SK-N-SH (cell line): ENCODE data around the gene FSD2. TPM values are rescaled to one million over a fixed set of nuclear protein-coding genes. Genes with fewer than 3 reads are reported as not detected.

ENCODE experiments used
- CTCF ChIA-PET: fragments of 300-600, 350-600 bp; formaldehyde crosslinking; extraction: SDS; loops from one replicate; lab custom pipeline; 2021; lab: Yijun Ruan, JAX
- POLR2A ChIA-PET: fragments of 350-600 bp; sonication (Branson Sonifier 250); formaldehyde crosslinking; extraction: SDS; loops from one replicate; lab custom pipeline; 2020; ENCODE audit warnings: antibody characterized with exemption, inconsistent platforms; lab: Yijun Ruan, JAX
- DNase-seq: peaks from one replicate; pipeline ENCODE4 v3.0.0; 2012
- H2AFZ ChIP-seq: fragments of 200-600 bp; sonication (generic); 2 replicates; pipeline ENCODE4 v1.8.1; 2016; ENCODE audit warnings: antibody characterized with exemption, mild to moderate bottlenecking, low read depth
- H3F3A ChIP-seq: fragments of 200-600 bp; sonication (generic); replicated peaks from 2 replicates; pipeline ENCODE3; 2016; ENCODE audit warnings: antibody characterized with exemption, mild to moderate bottlenecking; ENCODE audit not compliant: insufficient read depth
- H3K27ac ChIP-seq, 2 experiments: fragments of 200-500 bp in 1 of 2; fragments of 200-600 bp in 1 of 2; sonication (Bioruptor generic) in 1 of 2; sonication (generic), shearing (Covaris generic) in 1 of 2; 2 replicates each; pipeline versions ENCODE4 v1.5.1 to v1.6.1; 2014 to 2016; ENCODE audit warnings: low read depth in 2 of 2, inconsistent platforms in 1 of 2, low read length in 1 of 2, mild to moderate bottlenecking in 1 of 2, mixed read lengths in 1 of 2
- H3K27me3 ChIP-seq: fragments of 200-600 bp; sonication (generic), shearing (Covaris generic); 2 replicates; pipeline ENCODE4 v1.6.1; 2016; ENCODE audit warnings: mixed run types; ENCODE audit not compliant: insufficient read depth
- H3K36me3 ChIP-seq, 2 experiments: fragments of 200-500 bp in 1 of 2; fragments of 200-600 bp in 1 of 2; sonication (Bioruptor generic) in 1 of 2; sonication (generic) in 1 of 2; replicated peaks in 1 of 2; 2 replicates each; pipeline versions ENCODE3 to v1.5.1; 2014 to 2016; ENCODE audit warnings: low read length in 1 of 2, mild to moderate bottlenecking in 1 of 2; ENCODE audit not compliant: insufficient read depth in 2 of 2, control insufficient read depth in 1 of 2
- H3K4me1 ChIP-seq, 2 experiments: fragments of 200-500 bp in 1 of 2; fragments of 200-600 bp in 1 of 2; sonication (Bioruptor generic) in 1 of 2; sonication (generic), shearing (Covaris generic) in 1 of 2; 2 replicates each; pipeline versions ENCODE4 v1.5.1 to v1.6.1; 2014 to 2016; ENCODE audit warnings: low read depth in 1 of 2, low read length in 1 of 2, mixed run types in 1 of 2; ENCODE audit not compliant: insufficient read depth in 2 of 2, control insufficient read depth in 1 of 2
- H3K4me2 ChIP-seq: fragments of 200-600 bp; sonication (generic), shearing (Covaris generic); 2 replicates; pipeline ENCODE4 v1.6.1; 2017; ENCODE audit warnings: mixed run types
- H3K4me3 ChIP-seq, 2 experiments: fragments of 200-500 bp in 1 of 2; fragments of 200-600 bp in 1 of 2; sonication (Bioruptor generic) in 1 of 2; sonication (generic), shearing (Covaris generic) in 1 of 2; 2 replicates each; pipeline versions ENCODE4 v1.5.1 to v1.8.1; 2014 to 2016; ENCODE audit warnings: low read depth in 2 of 2, inconsistent platforms in 1 of 2, low read length in 1 of 2, mild to moderate bottlenecking in 1 of 2, mixed read lengths in 1 of 2, moderate library complexity in 1 of 2
- H3K79me2 ChIP-seq: fragments of 200-600 bp; sonication (generic); 2 replicates; pipeline ENCODE4 v1.8.1; 2017; ENCODE audit warnings: mild to moderate bottlenecking; ENCODE audit not compliant: insufficient read depth
- H3K9ac ChIP-seq: fragments of 200-600 bp; sonication (generic); 2 replicates; pipeline ENCODE4 v1.6.1; 2017; ENCODE audit warnings: mixed run types
- H3K9me2 ChIP-seq: fragments of 200-600 bp; sonication (generic); 2 replicates; pipeline ENCODE4 v1.6.1; 2017; ENCODE audit warnings: mixed run types
- H3K9me3 ChIP-seq: fragments of 200-600 bp; sonication (generic); 2 replicates; pipeline ENCODE4 v1.6.1; 2017; ENCODE audit warnings: mixed run types, mild to moderate bottlenecking, moderate library complexity
- H4K20me1 ChIP-seq: fragments of 200-600 bp; sonication (generic); 2 replicates; pipeline ENCODE4 v1.6.1; 2017; ENCODE audit warnings: mild to moderate bottlenecking, mixed run types; ENCODE audit not compliant: insufficient read depth
- CHD2 ChIP-seq: fragments of 150-350 bp; IDR thresholded peaks from 2 replicates; pipeline ENCODE4 v1.6.1; 2018; ENCODE audit warnings: low read length; ENCODE audit not compliant: partially characterized antibody
- ELF1 ChIP-seq: IDR thresholded peaks from 2 replicates; pipeline ENCODE4 v1.4.0; 2012
- EP300 ChIP-seq, 2 experiments: IDR thresholded peaks; 2 replicates each; pipeline versions ENCODE4 v1.4.0 to v1.6.1; 2012; ENCODE audit warnings: borderline replicate concordance in 1 of 2, low read depth in 1 of 2, low read length in 1 of 2
- FOXM1 ChIP-seq: IDR thresholded peaks from 2 replicates; pipeline ENCODE4 v1.4.0; 2012; ENCODE audit warnings: low read depth, mild to moderate bottlenecking
- GABPA ChIP-seq: IDR thresholded peaks from 2 replicates; pipeline ENCODE4 v1.4.0; 2012; ENCODE audit warnings: low read depth, mild to moderate bottlenecking
- JUND ChIP-seq: IDR thresholded peaks from 2 replicates; pipeline ENCODE4 v1.4.0; 2012
- MEF2A ChIP-seq: IDR thresholded peaks from 2 replicates; pipeline ENCODE4 v1.4.0; 2012; ENCODE audit warnings: low read depth, borderline replicate concordance
- NFIC ChIP-seq: IDR thresholded peaks from 2 replicates; pipeline ENCODE4 v1.4.0; 2012; ENCODE audit warnings: borderline replicate concordance
- NRF1 ChIP-seq: IDR thresholded peaks from 2 replicates; pipeline ENCODE4 v1.6.1; 2012; ENCODE audit warnings: low read depth, mild to moderate bottlenecking, low read length
- POLR2AphosphoS5 ChIP-seq: IDR thresholded peaks from 2 replicates; pipeline ENCODE4 v1.6.1; 2012; ENCODE audit warnings: low read depth, low read length
- RCOR1 ChIP-seq: fragments of 150-350 bp; IDR thresholded peaks from 2 replicates; pipeline ENCODE4 v1.6.1; 2017; ENCODE audit warnings: antibody characterized with exemption, low read length
- TAF1 ChIP-seq: IDR thresholded peaks from 2 replicates; pipeline ENCODE4 v1.6.1; 2012; ENCODE audit warnings: low read depth, mild to moderate bottlenecking, low read length, moderate library complexity, borderline replicate concordance
- TCF12 ChIP-seq: IDR thresholded peaks from 2 replicates; pipeline ENCODE4 v1.4.0; 2012
- WGBS: methylation state at CpG from one replicate; pipeline ENCODE4 v1.1.6; 2017; ENCODE audit warnings: low lambda C conversion rate; 5-methylcytosine and 5-hydroxymethylcytosine counted together
- polyA plus RNA-seq, 3 experiments: library from polyadenylated mRNA; depleted of rRNA; stranded (reverse); fragments of >200 nt; gene quantifications; 2 replicates each; pipeline ENCODE4 v1.2.3, GENCODE V29; 2012
- TF ChIP-seq, protein P1 (sequence below): fragments of 200-600 bp; sonication (generic); IDR thresholded peaks from 2 replicates; pipeline ENCODE4 v1.6.1; 2017; ENCODE audit warnings: antibody characterized with exemption, mild to moderate bottlenecking, moderate library complexity
- TF ChIP-seq, protein P2 (sequence below): IDR thresholded peaks from 2 replicates; pipeline ENCODE4 v1.4.0; 2012; ENCODE audit warnings: low read depth, borderline replicate concordance
- TF ChIP-seq, protein P3 (sequence below): IDR thresholded peaks from 2 replicates; pipeline ENCODE4 v1.6.1; 2012; ENCODE audit warnings: mild to moderate bottlenecking, low read depth, low read length, moderate library complexity

Gene FSD2
- polyA plus RNA-seq, 1 of the 3 experiments (the other 2 are of a cell fraction) = not detected

DNA sequence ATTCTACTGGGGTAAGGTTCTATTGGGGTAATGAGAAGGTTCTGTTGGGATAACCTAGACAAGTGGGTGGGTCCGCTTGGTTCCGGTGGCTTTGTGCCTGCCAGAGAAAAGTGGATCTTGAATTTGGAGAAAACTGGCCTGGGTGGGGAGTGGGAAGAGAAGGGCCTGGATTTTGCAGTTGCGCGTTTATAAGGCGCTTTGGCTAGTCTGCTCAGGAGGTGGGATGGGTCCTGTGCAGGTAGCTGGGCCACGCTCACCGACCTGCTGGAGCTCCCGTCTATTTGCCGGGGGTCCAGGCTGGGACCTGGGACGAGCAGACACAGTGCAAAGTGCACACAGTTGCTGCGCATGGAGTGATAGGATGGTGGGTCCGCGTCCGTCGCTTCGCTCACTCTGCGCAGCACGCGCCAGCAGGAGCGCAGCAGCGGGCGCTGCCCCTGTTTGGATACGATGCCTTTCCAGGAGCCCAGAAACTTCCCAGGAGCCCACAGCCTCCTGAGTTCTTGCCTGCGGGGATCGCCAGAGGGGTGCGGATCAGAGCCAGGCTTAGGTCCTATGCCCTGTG is 94.9 kb downstream of the FSD2 start:
- H3K27ac ChIP-seq = no peak overlapping the region
- WGBS = 94% methylated on average over 22 of the region's 26 CpGs
- no peaks in the 10 kb centered on the region for H3F3A ChIP-seq
- H3K4me1 ChIP-seq = peaks cover 0 to 19% of the 10 kb centered on the region in 2 experiments; a peak in 1 of 4 replicates
- H3K9me3 ChIP-seq = no peaks in the 10 kb centered on the region
- no peaks in the 10 kb centered on the region for H3K27me3 ChIP-seq
- H4K20me1 ChIP-seq = no peaks in the 10 kb centered on the region
- CTCF ChIA-PET = interaction anchor here (1.5 to 1.7 kb wide), 2 partner anchors 289 to 300 kb away, joined by 4 to 8 read pairs; partner anchors contain the start of gene C15orf40
- H3K9ac ChIP-seq = no peak overlapping the region
- no peaks in the 10 kb centered on the region for H3K79me2 ChIP-seq
- no peaks in the 10 kb centered on the region for H3K9me2 ChIP-seq
- no peak for DNase-seq
- no peak overlapping the region for H2AFZ ChIP-seq
- no peak overlapping the region for H3K4me3 ChIP-seq
- no peaks in the 10 kb centered on the region for H3K36me3 ChIP-seq
- TF ChIP-seq, protein P1, sequence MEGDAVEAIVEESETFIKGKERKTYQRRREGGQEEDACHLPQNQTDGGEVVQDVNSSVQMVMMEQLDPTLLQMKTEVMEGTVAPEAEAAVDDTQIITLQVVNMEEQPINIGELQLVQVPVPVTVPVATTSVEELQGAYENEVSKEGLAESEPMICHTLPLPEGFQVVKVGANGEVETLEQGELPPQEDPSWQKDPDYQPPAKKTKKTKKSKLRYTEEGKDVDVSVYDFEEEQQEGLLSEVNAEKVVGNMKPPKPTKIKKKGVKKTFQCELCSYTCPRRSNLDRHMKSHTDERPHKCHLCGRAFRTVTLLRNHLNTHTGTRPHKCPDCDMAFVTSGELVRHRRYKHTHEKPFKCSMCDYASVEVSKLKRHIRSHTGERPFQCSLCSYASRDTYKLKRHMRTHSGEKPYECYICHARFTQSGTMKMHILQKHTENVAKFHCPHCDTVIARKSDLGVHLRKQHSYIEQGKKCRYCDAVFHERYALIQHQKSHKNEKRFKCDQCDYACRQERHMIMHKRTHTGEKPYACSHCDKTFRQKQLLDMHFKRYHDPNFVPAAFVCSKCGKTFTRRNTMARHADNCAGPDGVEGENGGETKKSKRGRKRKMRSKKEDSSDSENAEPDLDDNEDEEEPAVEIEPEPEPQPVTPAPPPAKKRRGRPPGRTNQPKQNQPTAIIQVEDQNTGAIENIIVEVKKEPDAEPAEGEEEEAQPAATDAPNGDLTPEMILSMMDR = no peak
- no peak for TF ChIP-seq NFIC
- TF ChIP-seq JUND = no peak
- TF ChIP-seq MEF2A = no peak
- no peak for TF ChIP-seq FOXM1
- TF ChIP-seq CHD2 = no peak
- TF ChIP-seq NRF1 = no peak
- TF ChIP-seq POLR2AphosphoS5 = no peak
- TF ChIP-seq, protein P2, sequence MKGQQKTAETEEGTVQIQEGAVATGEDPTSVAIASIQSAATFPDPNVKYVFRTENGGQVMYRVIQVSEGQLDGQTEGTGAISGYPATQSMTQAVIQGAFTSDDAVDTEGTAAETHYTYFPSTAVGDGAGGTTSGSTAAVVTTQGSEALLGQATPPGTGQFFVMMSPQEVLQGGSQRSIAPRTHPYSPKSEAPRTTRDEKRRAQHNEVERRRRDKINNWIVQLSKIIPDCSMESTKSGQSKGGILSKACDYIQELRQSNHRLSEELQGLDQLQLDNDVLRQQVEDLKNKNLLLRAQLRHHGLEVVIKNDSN = no peak
- TF ChIP-seq, protein P3, sequence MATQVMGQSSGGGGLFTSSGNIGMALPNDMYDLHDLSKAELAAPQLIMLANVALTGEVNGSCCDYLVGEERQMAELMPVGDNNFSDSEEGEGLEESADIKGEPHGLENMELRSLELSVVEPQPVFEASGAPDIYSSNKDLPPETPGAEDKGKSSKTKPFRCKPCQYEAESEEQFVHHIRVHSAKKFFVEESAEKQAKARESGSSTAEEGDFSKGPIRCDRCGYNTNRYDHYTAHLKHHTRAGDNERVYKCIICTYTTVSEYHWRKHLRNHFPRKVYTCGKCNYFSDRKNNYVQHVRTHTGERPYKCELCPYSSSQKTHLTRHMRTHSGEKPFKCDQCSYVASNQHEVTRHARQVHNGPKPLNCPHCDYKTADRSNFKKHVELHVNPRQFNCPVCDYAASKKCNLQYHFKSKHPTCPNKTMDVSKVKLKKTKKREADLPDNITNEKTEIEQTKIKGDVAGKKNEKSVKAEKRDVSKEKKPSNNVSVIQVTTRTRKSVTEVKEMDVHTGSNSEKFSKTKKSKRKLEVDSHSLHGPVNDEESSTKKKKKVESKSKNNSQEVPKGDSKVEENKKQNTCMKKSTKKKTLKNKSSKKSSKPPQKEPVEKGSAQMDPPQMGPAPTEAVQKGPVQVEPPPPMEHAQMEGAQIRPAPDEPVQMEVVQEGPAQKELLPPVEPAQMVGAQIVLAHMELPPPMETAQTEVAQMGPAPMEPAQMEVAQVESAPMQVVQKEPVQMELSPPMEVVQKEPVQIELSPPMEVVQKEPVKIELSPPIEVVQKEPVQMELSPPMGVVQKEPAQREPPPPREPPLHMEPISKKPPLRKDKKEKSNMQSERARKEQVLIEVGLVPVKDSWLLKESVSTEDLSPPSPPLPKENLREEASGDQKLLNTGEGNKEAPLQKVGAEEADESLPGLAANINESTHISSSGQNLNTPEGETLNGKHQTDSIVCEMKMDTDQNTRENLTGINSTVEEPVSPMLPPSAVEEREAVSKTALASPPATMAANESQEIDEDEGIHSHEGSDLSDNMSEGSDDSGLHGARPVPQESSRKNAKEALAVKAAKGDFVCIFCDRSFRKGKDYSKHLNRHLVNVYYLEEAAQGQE = no peak
- no peak for TF ChIP-seq ELF1
- TF ChIP-seq EP300 (IDR thresholded peaks at IDR 0.05; ENCODE audit: borderline replicate concordance in 1 of 2, low read depth in 1 of 2, low read length in 1 of 2) = no peak
- TF ChIP-seq TAF1 = no peak
- TF ChIP-seq GABPA = no peak
- no peak for TF ChIP-seq RCOR1
- TF ChIP-seq TCF12 = no peak
- POLR2A ChIA-PET = interaction anchor here (1.8 kb wide), 1 partner anchor 39 kb away, joined by 6 read pairs; no protein-coding TSS in a partner anchor
- no peak overlapping the region for H3K4me2 ChIP-seq
